HG02759 (cell line): Measurements from ENCODE around the gene TAOK2.
"Not testable (repeated sequence)": the region's sequence is repeated elsewhere in the genome, so short reads cannot be mapped to it uniquely, and the experiment has no call there.

ENCODE experiments used
- ATAC-seq: cut with Tn5 transposase; IDR thresholded peaks from one replicate; pipeline ENCODE4 v1.9.1; 2021; ENCODE audit warnings: mild to moderate bottlenecking, moderate library complexity; ENCODE audit not compliant: unreplicated experiment

TAOK2 gene

DNA sequence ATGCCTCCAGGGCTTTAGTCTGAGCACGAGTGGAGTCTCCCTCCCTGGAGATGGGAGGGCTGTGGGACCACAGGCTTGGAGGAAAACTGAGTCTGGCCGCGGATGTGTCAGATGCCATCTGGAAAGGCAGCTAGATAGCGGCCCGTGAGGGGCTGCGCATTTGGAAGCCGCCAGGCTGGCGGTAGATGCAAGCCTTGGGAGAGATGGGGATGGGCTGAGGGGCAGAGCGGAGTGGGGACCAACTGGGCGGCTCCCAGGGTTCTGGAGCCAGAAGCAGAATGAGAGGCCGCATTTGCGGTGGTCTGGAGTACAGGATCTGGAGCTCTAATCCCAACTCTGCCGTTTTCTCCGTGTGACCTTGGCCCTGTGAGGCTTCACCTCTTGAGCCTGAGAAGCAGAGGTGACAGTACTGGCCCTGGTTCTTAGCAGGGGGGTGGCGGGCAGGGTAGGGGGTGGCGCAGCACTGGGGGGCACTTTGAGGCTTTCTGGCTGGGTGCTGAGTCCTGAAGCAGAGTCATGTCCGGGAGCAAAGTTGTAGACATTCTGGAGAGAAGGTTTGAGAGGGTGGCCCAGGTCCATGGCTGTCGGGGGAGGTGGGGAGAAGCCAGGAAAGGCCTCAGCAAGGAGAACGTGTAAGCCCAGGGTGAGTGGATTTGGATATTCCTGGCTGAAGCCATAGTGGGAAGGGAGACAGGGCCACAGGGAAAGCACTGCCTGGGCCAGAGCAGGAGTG is 29.1 kb downstream of the TAOK2 start:
- ATAC-seq = no peak

DNA sequence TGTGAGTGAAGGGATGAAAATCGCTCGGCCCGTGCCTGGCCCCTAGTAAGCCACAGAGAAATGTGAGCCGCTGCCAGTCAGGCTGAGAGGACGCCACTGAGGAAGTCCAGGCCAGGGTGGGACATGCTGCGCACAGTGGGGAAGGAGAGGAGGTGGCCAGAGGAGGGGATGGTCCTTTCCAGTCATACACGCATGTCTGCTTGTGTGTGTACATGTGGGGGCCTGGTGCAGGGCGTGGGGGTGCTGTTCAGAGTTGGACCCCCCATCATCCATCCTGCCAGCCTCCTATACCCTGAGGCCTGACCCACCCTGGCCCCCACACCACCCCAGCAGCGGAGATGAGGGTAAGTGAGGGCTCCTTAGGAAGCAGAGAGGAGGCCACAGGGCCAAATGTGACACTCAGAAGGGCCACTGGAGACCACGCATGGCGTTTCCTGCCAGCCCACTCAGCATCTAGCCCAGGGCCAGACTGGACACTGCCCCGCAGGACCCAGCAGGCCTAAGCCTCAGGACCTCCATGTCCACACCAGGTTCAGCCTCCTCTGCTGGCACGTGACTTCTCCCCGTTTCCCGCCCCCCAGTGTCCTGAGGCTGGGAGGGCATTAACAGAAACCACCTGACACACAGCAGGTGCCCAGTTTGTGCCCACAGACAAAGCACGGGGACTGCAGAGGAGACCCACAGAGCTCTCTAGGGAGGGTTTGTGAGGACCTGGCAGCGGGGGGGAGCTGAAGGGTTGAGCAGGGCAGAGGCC is 30.2 kb downstream of the TAOK2 start:
- no peak for ATAC-seq

DNA sequence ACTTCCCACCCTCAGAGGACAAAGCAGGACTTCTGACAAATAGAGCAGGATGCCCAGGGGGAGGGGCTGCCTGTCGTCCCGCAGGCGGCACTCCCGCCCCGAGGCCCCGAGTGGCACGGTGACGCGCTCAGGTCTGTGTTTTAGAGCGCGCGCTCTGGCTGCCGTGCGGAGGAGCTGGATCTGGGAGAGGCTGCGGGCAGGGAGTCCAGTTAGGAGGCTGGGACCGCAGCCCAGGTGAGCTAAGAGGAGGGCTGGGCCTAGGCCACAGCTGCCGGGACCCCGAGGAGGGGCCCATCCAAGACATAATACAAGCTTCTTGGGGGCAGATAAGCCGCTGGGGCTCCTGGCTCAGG is 30.7 kb downstream of the TAOK2 start:
- ATAC-seq = no peak

DNA sequence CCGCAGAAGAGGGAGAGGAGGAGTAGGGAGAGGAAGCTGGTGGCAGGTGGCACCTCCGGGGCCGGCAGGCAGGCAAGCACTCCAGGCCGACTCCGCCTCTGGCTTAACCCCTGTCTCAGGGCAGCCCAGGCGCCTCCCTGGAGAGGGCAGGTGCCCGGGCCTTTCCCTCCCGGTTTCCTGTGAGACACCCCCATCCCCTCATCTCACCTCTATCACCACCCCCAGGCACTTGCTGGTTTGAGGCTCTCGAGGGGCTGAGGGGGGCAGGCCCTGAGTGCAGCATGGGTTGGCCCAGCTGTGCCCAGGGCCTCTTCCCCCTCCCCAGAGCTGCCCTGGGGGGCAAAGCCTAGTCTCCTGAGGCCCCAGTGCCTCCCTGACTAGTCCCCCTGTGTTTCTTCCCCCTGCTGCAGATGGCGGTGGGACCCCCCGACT is 31.2 kb downstream of the TAOK2 start:
- ATAC-seq = no peak

DNA sequence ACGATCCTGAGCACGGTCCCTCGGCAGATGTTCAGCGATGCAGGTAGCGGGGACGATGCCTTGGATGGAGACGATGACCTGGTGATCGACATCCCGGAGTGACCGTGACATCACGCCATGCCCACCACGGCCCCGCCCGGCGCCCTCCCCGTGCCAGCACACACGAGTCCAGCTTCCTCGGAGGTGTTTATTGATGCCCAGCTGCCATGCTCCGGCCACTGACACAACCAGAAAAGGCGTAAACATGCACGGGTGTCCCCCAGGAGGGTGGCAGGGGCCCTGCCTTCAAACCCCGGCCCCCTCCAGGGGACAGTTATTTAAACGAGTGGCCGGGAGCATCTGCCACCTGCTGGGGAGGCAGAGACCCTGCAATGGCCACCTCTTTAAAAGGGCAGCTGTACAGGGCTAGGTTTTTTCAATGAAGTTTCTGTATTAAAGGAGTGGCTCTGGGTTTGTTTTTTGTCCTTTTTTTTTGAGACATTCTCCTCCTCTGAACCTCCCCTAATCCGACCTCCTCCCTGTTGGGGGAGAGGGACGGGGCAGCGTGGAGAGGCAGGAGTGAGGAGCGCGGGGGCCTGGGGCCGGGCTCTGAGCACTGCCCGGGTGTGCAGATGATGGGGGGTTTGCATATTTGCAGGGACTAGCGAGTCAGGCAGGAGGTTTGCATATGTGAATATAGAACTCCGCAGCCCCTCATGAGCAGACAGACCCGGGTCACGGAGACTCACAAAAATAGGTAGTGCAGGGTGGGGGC is 31.9 kb downstream of the TAOK2 start:
- no peak for ATAC-seq

DNA sequence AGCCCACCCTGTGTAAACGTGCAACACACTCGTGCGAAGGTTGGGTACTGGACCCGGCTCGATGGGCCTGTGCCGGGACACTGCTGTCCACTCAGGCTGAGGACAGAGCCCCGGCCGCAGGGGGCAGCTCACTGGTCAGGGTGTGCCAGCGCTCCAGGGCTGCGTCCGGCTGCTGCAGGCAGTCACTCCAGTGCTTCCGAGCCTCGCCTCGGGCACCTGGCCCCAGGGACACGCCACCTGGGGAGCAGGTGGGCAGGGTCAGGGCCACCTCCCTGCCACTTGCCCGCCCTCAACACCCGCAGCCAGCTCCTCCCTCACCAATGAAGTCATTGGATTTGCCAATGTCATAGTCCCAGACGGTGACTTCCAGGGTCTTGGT is 32.4 kb downstream of the TAOK2 start:
- no peak for ATAC-seq

DNA sequence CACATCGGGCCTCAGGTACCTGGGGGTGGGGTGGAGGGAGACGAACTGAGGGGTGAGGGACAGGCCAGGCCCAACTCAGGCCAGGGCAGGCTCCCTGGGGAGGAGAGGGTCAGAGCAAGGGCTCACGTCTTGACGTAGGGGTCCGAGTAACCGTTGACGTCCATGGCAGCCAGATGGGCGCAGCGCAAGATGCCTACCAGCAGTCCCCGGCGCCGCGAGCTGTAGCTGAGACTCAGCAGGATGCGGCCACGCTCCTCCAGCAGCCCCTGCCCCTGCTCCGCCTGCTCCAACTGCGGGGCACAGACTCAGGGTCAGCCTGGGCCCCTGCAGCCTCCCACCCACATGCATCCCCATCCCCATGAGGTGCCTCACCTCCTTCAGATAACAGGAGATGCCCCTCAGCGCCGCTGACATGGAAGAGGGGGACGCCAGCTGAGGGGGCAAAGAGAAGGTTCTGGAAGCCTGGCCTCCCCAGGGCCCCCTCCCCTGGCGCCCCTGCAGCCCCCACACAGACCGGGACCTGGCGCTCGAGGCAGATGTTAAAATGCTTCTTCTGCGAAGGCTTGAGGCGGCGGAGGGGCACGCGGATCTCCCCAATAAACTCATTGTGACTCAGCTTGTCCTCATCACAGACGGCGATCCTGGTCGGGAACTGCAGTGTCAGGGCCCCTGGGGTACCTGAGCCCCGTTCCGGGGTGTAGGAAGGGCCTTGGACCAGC is 33.1 kb downstream of the TAOK2 start:
- no peak for ATAC-seq

DNA sequence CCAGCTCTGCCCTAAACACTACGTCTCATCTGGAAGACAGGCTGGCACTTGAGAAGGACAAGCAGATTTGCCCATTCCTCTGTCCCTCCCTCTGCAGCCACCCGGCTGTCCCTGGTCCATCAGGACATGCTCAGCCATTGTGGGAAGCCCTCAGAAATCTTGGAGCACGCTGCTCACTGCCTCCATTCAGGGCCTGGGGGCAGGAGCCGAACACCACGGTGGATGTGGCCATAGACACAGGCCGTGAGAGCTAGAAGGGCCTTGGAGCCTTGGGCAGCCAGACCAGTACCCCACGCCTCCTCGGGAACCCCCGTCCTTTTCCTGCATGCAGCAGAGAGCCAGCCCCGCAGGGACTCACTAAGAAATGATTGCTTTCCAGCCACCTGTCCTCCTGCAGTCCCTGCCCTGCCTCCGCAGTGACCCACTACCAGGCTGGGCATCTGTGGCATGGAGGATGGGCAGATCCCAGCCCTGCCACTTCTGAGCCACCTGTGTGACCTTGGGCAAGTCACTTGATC is 33.8 kb downstream of the TAOK2 start:
- no peak for ATAC-seq

DNA sequence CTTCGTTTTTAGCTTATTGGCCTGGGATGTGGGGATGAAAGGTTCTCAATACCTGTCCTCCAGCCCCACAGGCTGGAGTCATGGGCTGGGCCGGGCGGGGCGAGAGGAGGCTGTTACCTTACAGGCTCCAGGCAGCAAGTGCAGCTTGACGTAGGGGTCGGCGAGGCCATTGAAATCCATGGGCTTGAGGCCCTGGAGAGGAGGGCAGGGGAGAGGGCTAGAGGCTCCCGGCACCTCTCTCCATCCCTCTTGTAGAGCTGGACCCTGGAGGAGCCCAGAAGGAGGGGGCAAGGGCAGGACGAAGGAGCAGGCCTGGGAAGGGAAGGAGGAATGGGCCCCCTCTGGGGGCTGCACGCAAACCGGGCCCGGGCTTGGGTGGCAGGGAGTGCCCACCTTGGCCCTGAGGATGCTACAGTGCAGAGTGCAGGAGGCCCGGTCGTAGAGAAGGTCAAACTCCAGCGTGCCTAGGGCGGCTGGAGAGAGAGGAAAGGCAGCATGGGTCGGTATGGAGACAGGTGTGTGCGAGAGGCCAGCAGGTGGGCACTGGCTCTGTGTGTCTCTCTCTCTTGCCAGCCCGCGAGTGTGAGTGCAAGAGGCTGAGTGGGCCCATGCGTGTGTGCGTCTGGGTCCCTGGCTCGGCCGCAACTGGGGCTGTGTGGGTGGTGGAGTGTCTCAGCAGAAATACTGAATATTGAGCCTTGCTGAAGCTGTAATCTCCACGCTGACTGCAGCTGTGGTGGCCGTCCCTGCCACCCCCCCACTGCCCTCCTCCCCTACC is 35.6 kb downstream of the TAOK2 start:
- ATAC-seq = no peak

DNA sequence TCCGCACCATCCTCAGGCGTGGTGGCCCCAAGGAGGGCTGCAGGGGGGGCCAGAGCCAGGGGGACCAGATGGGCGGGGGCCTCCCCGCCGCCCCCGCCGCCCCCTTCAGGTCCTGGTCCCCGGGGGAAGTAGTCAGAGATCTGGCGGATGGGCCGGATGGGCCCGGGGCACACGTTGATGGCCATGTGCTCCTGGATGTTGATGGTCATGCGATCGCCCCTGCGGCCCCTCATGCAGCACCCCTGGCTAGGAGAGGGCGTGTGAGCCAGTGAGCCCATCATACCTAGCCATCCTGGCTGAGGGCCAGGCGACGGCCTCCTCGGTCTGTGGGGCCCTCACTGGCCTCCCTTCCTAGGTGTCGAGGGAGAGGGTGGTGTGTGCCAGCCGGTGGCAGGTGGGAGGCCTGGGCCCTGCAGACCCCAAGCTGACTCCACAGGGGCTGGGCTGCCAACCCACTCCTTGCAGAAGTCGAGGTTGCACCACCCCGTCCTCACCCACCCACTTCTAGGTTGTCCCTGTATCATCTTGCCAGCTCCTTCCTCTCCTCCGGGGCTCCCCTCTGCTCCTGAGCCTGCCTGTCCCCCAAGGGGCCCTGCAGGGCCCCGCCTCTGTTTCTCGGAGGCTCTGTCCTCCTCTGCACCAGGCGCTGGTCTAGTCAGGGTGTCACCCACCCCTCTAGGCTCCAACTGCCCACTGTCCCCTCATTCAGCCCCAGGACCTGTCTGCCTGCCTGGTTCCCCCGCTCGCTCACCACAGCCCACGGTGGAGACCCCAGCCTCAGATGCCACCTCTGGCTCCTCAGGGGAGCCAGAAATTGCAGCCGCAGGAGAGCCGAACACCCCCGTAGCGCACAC is 36.5 kb downstream of the TAOK2 start:
- no peak for ATAC-seq

DNA sequence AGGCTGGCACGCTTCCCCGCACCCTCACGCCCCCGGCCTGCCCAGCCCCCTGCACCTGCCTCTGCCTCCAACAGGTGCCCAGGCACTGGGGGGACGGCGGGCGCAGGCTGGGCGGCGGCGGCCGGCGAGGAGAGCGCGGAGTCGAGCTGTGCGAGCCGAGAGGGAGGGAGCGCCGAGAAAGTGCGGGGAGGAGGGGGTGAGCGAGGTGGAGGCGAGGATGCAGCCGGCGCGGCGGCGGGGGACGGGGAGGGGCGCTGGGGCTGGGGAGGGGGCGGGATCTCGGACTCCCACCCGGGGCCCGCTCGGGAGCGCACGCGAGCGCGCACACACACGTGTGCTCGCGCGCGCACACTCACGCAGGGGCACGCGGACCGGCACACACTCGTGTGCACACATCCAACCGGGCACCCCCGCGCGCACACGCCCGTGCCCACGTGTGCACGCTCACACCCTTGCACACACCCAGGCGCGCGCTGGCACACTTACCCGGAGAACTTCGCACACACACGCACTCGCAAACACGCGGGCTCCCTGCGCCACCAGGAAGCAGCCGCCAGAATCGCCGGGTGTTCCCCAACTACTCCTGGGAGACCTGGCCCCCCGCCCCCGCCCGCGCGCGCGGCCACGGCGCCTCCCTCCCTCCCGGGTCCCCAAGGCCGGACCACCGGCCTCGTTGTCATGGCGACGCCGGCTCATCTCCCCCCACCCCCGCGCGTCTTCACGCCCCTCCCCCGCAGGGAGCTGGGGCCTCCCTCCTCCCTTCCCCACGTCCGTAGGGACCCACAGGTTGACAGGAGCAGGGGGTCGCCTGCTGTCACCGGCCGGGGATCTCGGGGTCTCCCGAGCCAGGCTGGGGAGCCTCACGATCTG is 37.4 kb downstream of the TAOK2 start, which contains the start of gene DOC2A:
Gene DOC2A, minus strand, starts transcription at position 184 of the 870 bp plus-strand sequence. CDS start 805 bp downstream, outside the sequence.
- no peak for ATAC-seq

DNA sequence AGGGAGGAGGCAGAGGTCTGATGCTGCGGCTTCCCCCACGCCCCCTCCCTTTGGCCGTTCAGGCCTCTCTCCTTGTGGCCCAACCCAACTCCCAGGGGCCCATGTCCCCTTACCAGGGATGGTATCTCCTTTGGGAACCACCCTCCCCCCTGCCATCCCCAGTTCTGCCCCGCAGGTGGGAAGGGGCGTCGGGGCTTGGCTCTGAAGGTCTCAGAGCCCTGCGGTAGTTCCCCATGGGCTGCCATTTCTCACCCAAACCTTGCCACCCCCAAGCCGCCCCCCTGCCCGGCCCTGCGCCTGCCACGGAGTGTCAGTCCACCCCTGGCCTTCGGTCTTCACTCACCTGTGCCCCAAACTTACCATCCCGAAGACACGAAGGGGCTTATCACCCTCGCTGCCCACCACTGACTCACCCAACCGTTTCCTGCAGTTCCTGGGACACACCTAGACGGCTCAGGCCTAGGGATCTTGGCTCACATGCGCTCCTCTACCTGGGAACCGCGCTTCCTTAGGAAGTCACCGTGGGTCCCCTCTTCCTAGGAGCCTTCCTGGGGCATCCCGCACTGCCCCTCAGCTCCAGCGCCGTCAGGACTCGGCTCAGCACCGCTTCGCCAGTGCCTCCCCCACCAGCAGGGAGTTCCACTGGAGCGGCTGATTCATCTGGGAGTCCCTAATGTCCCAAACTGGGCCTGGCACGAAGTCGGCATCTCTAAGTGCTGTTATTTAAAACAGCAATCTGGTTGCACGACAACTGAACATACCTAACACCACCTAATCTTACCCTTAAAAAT is 38.2 kb downstream of the TAOK2 start:
- ATAC-seq = no peak

DNA sequence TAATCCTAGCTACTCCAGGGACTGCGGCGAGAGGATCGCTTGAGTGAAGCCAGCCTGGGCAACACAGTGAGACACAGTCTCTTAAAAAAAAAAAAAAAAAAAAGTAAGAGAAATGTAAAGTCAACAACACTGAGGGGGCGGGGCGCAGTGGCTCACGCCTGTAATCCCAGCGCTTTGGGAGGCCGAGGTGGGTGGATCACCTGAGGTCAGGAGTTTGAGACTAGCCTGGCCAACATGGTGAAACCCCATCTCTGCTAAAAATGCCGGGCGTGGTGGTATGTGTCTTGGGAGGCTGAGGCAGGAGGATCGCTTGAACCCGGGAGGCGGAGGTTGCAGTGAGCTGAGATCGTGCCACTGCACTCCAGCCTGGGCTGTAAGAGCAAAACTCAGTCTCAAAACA is 38.9 kb downstream of the TAOK2 start:
- not testable (repeated sequence) for ATAC-seq

DNA sequence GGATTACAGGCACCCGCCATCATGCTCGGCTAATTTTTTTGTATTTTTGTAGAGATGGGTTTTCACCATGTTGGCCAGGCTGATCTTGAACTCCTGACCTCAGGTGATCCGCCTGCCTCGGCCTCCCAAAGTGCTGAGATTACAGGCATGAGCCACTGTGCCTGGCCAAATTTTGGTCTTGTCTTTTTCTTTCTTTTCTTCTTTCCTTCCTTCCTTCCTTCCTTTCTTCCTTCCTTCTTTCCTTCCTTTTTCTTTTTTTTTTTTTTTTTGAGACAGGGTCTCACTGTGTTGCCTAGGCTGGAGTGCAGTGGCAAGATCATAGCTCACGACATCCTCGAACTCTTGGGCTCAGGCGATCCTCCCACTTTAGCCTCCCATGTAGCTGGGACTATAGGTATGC is 41.8 kb downstream of the TAOK2 start:
- not testable (repeated sequence) for ATAC-seq

DNA sequence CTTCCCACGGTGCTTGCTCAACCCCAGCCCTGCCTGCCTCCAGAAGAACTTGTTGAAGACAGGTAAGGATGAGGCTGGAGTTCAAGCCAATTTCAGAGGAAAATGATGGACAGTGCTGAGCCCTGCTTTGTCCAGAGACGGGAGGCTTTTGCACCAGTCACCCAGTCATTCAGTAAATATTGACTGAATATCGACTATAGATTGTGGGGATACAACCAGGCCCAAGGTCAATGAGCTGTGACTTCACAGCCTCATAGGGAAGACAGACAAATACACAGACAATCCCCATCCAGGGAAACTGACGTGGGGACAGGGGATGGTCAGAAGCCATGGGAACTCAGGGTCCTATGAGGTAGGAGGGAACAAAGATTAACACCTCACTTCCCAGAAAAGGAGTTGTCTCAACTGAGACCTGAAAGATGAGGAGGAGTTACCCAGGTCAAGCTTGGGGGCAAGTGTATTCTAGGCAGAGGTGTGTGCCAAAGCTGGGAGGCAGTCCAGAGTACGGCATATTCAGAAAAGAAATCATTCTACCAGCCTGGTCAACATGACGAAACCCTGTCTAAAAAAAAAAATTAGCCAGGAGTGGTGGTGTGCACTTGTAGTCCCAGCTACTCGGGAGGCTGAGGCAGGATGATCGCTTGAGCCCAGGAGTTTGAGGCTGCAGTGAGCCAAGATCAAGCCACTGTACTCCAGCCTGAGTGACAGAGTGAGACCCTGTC is 43.0 kb downstream of the TAOK2 start:
- no peak for ATAC-seq

DNA sequence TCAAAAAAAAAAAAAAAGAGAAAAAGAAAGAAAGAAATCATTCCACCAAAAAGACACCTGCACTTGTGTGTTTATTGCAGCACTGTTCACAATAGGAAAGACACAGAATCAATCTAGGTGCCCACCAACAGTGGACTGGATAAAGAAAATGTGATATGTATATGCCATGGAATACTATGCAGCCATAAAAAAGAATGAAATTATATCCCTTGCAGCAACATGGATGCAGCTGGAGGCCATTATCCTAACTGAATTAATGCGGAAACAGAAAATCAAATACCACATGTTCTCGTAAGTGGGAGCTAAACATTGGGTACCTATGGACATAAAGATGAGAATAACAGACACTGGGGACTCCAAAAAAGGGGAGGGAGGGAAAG is 43.6 kb downstream of the TAOK2 start:
- ATAC-seq = no peak

DNA sequence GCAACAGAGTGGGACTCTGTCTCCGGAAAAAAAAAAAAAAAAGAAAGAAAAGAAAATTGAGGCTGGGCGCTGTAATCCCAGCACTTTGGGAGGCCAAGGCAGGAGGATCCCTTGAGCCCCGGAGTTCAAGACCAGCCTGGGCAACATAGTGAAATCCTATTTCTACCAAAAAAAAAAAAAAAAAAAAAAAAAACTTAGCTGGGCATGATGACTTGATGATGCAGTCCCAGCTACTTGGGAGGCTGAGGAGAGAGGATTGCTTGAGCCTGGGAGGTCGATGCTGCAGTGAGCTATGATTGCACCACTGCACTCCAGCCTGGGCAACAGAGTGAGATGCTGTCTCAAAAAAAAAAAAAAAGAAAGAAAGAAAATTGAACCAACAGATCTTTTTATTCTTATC is 44.3 kb downstream of the TAOK2 start:
- ATAC-seq = not testable (repeated sequence)
